Fibroblast of lung (primary cell): Measurements from ENCODE around the gene ATXN1. TPM values are rescaled to one million over a fixed set of nuclear protein-coding genes. Genes with fewer than 3 reads are reported as not detected.

ENCODE experiments used
- DNase-seq, 2 donors: peaks; one replicate each; pipeline versions ENCODE4 v3.0.0 to v3.0.0-alpha.2; 2010; ENCODE audit warnings: low read depth in 2 of 2
- H2AFZ ChIP-seq: 2 replicates; pipeline ENCODE4 v1.5.1; 2012; ENCODE audit warnings: low read length, control low read depth, inconsistent platforms
- H3K27ac ChIP-seq: 2 replicates; pipeline ENCODE4 v1.5.1; 2011; ENCODE audit warnings: low read length, control low read depth; ENCODE audit not compliant: insufficient read depth
- H3K27me3 ChIP-seq: 2 replicates; pipeline ENCODE4 v1.5.1; 2011; ENCODE audit warnings: mild to moderate bottlenecking, low read length; ENCODE audit not compliant: control insufficient read depth, insufficient read depth
- H3K36me3 ChIP-seq: 2 replicates; pipeline ENCODE4 v1.5.1; 2011; ENCODE audit warnings: low read length; ENCODE audit not compliant: control insufficient read depth, insufficient read depth
- H3K4me1 ChIP-seq: 2 replicates; pipeline ENCODE4 v1.5.1; 2011; ENCODE audit warnings: low read length; ENCODE audit not compliant: control insufficient read depth, insufficient read depth; ENCODE audit errors: extremely low read depth
- H3K4me2 ChIP-seq: 2 replicates; pipeline ENCODE4 v1.5.1; 2011; ENCODE audit warnings: low read length, control low read depth; ENCODE audit not compliant: insufficient read depth; ENCODE audit errors: extremely low read depth
- H3K4me3 ChIP-seq, 4 experiments: fragments of 200-600 bp in 1 of 4; sonication (generic) in 1 of 4; replicated peaks in 1 of 4; 2 replicates each; pipeline ENCODE4 v1.5.1; 2011 to 2016; ENCODE audit warnings: low read length in 4 of 4, low read depth in 3 of 4, mild to moderate bottlenecking in 3 of 4, control low read depth in 2 of 4, inconsistent platforms in 1 of 4, mixed read lengths in 1 of 4; ENCODE audit not compliant: insufficient read depth in 1 of 4; ENCODE audit errors: control extremely low read depth in 1 of 4
- H3K79me2 ChIP-seq: 2 replicates; pipeline ENCODE4 v1.5.1; 2012; ENCODE audit warnings: mild to moderate bottlenecking, low read length, inconsistent platforms; ENCODE audit not compliant: control insufficient read depth, insufficient read depth
- H3K9ac ChIP-seq: 2 replicates; pipeline ENCODE4 v1.5.1; 2011; ENCODE audit warnings: mild to moderate bottlenecking, low read length, control low read depth; ENCODE audit not compliant: insufficient read depth
- H3K9me3 ChIP-seq: 2 replicates; pipeline ENCODE4 v1.5.1; 2012; ENCODE audit warnings: low read depth, low read length; ENCODE audit not compliant: control insufficient read depth, insufficient read depth
- H4K20me1 ChIP-seq: 2 replicates; pipeline ENCODE4 v1.5.1; 2011; ENCODE audit warnings: low read length; ENCODE audit not compliant: control insufficient read depth, insufficient read depth; ENCODE audit errors: extremely low read depth
- EZH2 ChIP-seq: IDR thresholded peaks from 2 replicates; pipeline ENCODE4 v1.5.1; 2012; ENCODE audit warnings: low read length, control low read depth, mild to moderate bottlenecking; ENCODE audit errors: missing control alignments
- polyA plus RNA-seq, 2 donors: library from polyadenylated mRNA; depleted of rRNA in 1 of 2; stranded (reverse) in 1 of 2; unstranded in 1 of 2; fragments of >200 nt; gene quantifications; 2 replicates each; pipeline ENCODE4 v1.2.1, GENCODE V29; 2011 to 2012; ENCODE audit warnings: missing spikeins in 1 of 2
- total RNA-seq: library from RNA; depleted of rRNA; stranded (reverse); fragments of >200 nt; gene quantifications from 2 replicates; pipeline ENCODE4 v1.2.1, GENCODE V29; 2014
- TF ChIP-seq, protein P1 (sequence below), 2 donors: IDR thresholded peaks in 1 of 2; conservative IDR thresholded peaks in 1 of 2; 1 replicate in 1 of 2; 2 replicates in 1 of 2; pipeline ENCODE4 v1.5.1; 2011 to 2012; ENCODE audit warnings: low read length in 2 of 2, control low read depth in 1 of 2, inconsistent platforms in 1 of 2, low read depth in 1 of 2, mild to moderate bottlenecking in 1 of 2

Gene ATXN1
- total and polyA plus RNA-seq, 2 donors (not counting 1 experiment from before 2014, with no cell fraction given): 15.8 to 40.5 TPM

- Histone ChIP-seq H3K27ac (no peak overlapping the region), H3K9ac (no peak overlapping the region), H2AFZ (no peak overlapping the region), H3K9me3 (no peaks in the 10 kb centered on the region), H3K4me1 (peaks cover 7% of the 10 kb centered on the region), H3K79me2 (no peaks in the 10 kb centered on the region), H3K4me3 (no peak overlapping the region), H4K20me1 (no peaks in the 10 kb centered on the region), H3K4me2 (no peak overlapping the region), H3K36me3 (no peaks in the 10 kb centered on the region), H3K27me3 (no peaks in the 10 kb centered on the region)
- TF ChIP-seq EZH2: no peak
- TF ChIP-seq, protein P1, sequence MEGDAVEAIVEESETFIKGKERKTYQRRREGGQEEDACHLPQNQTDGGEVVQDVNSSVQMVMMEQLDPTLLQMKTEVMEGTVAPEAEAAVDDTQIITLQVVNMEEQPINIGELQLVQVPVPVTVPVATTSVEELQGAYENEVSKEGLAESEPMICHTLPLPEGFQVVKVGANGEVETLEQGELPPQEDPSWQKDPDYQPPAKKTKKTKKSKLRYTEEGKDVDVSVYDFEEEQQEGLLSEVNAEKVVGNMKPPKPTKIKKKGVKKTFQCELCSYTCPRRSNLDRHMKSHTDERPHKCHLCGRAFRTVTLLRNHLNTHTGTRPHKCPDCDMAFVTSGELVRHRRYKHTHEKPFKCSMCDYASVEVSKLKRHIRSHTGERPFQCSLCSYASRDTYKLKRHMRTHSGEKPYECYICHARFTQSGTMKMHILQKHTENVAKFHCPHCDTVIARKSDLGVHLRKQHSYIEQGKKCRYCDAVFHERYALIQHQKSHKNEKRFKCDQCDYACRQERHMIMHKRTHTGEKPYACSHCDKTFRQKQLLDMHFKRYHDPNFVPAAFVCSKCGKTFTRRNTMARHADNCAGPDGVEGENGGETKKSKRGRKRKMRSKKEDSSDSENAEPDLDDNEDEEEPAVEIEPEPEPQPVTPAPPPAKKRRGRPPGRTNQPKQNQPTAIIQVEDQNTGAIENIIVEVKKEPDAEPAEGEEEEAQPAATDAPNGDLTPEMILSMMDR (conservative IDR thresholded peaks at IDR 0.05 in 1 of 2, IDR thresholded peaks at IDR 0.05 in 1 of 2; ENCODE audit: low read depth in 1 of 2, low read length in 2 of 2): no peak
- DNase-seq: no peak
Measured at GRCh38 chr6:16493112-16493511, 268.1 kb downstream of the ATXN1 start.

- no peaks in the 10 kb centered on the region for H3K79me2 ChIP-seq
- DNase-seq: no peak
- no peaks in the 10 kb centered on the region for H4K20me1 ChIP-seq
Measured at GRCh38 chr6:16491666-16492313, 269.5 kb downstream of the ATXN1 start.

DNA sequence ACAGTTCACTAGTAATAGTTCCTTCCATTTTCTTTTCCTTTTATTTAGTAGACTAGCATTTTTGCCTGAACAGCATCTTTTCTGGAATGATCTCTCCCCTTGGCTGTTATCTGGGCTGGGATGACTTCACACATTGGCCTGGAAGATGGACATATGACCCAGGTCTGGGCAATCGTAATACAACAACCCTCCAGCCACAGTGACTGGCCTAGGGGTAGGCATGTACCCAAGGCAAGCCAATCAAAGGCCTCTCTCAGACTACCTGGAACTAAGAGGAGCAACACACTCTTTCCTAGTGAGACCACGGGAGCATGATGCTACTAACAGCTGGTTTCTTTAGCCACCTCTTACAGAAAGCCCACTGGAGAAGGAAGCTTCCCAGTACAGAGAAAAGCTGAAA is 270.6 kb downstream of the ATXN1 start:
- Histone ChIP-seq H3K27me3 (no peaks in the 10 kb centered on the region), H3K9ac (no peak overlapping the region), H3K4me2 (no peak overlapping the region), H2AFZ (no peak overlapping the region), H3K4me1 (no peaks in the 10 kb centered on the region), H3K4me3 (no peak overlapping the region), H4K20me1 (no peaks in the 10 kb centered on the region), H3K9me3 (no peaks in the 10 kb centered on the region), H3K27ac (no peak overlapping the region), H3K36me3 (no peaks in the 10 kb centered on the region), H3K79me2 (no peaks in the 10 kb centered on the region)
- no peak for TF ChIP-seq EZH2
- no peak for DNase-seq

More at GRCh38 chr6:16491666-16492313, 269.5 kb downstream of the ATXN1 start:
- Histone ChIP-seq H3K36me3 (no peaks in the 10 kb centered on the region), H3K4me2 (no peak overlapping the region), H3K9ac (no peak overlapping the region), H3K27ac (no peak overlapping the region), H3K4me3 (no peak overlapping the region), H3K27me3 (no peaks in the 10 kb centered on the region), H3K4me1 (peaks cover 2% of the 10 kb centered on the region), H2AFZ (no peak overlapping the region), H3K9me3 (no peaks in the 10 kb centered on the region)
- TF ChIP-seq, protein P1 (conservative IDR thresholded peaks at IDR 0.05 in 1 of 2, IDR thresholded peaks at IDR 0.05 in 1 of 2; ENCODE audit: low read depth in 1 of 2, low read length in 2 of 2): no peak
- TF ChIP-seq EZH2: no peak
